ENCODE results near the gene GGT5.

The GGT5 gene

DNA sequence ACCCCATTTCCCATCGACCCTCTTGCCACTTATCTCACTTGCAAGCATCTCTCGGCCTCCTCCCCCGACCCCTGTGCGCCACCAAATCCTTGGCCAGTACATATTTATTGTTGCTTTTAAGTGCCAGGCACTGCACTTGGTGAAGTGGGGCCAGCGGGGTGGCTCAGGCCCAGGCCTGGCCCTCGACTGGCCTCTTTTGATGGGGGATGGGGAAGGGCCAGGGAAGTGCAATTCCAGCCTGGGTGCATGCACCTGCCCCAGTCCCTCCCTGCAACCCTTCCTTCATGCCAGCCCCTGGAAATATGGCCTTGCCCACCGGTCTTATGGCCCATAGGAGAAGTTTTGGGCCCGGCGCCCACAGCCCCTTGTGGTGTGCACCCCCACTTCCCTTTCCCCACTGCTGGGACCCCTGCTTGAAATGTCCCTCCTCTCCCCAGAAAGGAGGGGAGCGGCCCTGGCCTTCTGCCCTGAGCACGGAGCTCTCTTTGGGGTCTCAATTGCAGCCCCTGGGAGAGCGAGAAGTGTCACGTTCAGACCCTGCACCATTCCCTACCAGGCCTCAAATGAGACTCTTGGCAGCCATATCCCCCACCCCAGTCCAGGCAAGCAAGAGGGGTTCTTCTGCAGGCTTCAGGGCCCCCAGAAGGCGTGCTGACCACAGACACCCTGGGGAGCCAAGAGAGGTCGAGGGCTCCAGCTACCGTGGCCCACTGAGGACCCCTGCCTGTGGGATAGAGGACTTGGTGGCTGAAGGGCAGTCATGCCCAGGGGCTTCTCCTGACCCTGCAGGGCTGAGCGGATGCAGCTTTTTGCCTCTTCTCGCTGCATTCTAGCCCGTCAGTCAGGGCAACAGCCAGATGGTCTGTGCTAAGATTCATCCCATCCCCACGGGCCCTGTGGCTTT is 62.6 kb downstream of the GGT5 start:
- no peak for DNase-seq

DNA sequence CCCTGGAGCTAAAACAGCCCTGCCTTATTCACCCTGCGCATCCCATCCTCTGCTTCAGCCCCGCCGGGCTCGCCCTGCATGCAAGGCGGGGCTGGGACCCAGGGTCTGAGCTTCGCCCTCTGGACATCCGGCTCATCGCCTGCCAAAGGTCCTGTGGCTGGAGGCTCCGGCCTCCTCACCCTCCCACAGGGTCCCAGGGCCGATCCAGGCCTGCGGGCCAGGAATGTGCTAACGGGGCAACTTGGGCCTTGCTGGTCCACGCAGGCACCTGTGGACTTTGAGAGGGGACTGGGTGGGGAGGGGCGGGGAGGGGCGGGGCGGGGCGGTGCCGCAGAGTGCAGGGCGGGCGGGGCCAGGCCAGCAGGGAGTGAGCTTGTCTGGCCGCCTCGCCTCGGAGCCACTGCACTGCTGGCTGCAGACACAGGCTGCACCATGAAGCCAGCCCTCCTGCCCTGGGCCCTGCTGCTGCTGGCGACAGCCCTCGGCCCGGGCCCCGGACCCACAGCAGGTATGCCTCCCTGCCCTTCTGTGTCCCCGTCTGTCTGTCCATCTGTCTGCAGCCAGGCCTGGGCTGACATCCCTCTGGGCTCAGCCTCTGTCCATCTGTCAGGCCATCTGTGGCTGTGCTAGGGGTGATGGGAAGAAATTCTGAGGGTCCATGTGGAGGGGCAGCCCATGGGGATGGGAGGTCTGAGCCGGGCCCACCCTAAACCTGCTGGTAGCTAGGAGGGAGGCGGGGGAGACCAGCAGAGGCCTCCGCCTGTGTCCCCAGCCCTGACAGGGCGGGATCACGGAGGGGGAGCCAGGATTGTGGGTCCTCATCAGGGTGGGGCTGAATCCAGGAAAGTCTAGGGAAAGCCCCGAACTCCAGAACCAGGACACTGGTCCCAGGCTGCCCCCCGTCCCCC is 63.5 kb downstream of the GGT5 start, which contains the start of gene SUSD2:
SUSD2 (plus strand) TSS at position 400 of the 908 bp plus-strand sequence; CDS start at position 433, 33 bp downstream.
- no peak for DNase-seq

DNA sequence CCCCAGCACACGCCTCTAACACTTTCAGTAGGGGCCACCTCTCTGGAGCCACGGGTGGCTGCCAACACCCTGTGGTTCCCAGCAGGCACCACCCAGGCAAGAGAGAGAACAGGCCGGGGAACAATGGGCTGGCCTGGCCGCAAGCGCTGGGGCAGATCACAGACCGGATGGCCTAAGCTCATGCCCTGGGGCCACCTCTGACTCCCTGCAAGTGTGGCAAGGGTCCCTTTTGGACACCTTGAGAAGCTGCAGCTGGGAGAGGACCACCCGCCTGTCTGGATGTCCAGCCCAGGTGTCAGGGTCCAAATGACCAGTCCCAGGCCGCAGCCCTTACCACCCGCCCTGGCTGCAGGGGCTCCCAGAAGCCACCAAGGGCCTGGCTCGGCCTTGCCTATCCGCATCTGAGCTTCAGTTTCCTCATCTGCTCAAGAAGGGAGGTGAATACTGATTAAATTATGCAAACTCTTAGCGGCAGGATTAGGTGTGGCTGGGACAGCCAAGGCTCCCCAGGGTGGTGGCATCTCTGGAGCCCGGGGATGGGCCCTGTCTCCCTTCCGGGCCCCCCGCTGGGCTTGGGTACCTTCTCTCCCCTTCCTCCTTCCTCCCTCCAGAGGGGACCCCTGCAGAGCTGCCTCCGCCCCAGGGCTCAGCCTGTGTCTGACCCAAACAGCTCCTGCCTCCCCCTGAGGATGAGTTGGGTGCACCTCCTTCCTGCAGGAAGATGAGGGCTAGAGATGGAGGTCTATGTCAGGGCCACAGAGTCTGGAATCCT is 64.4 kb downstream of the GGT5 start:
- DNase-seq: peak; percentile 21

DNA sequence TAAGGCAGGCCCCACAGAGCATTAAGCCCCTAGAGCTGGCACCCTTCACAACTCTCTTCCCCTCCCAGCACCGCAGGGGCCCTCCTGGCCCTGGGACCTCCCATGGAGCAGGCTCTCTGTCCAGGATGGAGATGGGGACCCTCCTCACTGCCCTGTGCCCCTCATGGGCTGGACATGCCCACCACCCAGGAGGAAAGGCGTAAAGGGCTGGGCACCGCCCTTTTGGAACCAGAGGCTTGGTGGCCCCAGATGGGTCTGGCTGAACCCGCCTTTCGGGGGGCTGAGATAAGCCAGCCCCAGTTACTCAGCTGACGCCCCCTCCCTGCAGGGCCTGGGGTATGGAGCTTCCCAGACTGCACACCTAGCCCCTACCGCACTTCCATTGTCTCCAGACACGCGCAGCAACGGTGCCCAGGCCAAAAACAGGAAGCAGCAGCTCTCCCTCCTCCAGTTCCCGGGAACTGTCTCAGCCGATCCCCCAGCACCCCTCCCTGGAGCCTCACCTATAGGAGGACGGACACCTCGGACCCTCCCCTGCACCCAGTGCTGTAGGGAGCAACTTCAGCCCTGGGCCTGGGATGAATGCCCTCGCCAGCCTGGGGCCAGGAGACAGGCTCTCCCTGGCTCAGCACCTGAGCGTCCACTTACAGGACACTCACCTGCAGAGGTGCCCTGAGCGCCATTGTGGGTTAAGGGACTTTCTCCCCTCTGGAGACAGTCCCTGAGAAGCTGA is 65.2 kb downstream of the GGT5 start:
- no peak for DNase-seq

DNA sequence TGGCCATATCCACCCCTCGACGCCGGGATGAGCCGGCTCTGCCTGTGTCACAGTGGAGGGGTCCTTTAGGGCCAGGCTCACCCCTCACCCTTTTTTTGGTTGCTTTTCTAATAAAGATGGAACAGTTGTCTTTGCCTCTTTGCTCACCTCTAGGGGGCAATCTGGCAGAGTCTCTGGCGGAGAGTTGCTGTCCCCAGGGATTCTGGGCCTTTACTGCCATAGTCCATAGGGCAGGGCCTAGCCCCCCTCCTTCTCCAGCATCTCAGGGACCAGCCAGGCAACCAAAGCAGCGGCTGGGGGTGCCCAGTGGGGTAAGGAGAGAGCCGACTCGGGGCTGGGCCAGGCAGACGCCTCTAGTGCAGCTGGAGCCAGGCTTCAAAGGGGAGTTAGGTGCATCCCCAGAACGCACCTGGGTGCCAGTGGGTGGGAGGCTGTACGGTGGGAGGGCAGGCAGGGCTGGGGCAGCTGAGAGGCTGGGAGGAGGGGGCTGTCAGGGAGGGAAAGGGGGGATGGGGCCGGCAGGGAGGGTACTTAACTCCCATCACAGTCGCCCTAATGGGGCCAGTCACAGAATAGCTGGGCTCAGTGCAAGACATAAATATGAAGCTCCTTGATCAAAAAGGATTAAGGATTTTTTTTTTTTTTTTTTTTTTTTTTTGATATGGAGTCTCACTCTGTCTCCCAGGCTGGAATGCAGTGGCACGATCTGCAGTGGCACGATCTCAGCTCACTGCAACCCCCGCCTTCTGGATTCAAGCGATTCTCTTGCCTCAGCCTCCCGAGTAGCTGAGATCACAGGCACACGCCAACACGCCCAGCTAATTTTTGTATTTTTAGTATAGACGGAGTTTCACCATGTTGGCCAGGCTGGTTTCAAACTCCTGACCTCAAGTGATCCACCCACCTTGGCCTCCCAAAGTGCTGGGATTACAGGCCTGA is 66.1 kb downstream of the GGT5 start:
- no peak for DNase-seq

DNA sequence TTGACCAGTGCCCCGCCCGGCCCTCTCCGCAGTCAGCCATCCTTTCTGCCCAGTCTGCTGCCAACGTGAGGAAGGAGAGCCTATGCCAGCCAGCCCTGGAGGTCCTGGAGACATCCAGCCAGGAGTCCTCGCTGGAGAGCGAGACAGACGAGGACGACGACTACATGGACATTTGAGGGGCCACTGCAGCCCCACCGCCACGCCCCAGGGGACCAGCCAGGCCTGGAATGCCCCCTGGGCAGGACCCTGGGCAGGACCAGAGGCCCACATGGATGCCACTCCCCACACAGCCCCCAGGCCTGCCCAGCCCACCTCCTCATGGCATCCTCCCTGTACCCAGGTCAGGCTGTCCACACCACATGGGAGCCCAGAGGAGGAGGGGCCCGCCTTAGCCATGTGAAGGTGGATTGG is 66.9 kb downstream of the GGT5 start:
- no peak for DNase-seq

DNA sequence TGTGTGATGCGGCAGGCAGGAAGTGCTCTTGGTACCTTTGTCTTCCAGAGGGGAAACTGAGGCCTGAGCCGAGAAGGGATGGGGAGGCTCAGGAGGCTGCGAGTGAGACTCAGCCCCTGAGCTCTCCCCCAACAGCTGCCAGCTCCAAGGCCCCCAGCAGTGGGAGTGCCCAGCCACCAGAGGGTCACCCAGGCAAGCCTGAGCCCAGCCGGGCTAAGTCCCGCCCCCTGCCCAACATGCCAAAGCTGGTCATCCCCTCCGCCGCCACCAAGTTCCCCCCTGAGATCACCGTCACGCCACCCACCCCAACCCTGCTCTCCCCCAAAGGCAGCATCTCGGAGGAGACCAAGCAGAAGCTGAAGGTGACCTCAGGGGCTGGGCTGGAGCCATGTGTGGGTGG is 67.4 kb downstream of the GGT5 start:
- DNase-seq: no peak

DNA sequence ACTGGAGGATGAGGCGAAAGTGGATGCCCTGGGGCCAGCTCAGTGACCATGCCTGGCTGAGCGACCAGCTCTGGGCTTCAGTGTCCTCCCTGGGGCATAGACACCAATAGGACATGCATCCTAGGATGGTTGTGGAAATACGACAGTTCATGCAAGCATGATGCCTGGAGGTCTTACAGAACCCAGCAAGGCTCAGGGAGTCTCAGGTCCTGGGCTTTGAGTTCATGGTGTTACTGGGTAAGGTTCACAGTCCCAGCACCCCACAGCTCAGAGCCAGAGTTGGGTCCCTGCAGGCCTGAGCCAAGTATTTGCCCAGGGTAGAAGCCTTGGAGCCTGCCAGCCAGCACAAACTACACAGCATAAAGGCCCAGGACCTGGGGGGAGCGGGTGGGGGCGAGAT is 67.8 kb downstream of the GGT5 start:
- DNase-seq: no peak

DNA sequence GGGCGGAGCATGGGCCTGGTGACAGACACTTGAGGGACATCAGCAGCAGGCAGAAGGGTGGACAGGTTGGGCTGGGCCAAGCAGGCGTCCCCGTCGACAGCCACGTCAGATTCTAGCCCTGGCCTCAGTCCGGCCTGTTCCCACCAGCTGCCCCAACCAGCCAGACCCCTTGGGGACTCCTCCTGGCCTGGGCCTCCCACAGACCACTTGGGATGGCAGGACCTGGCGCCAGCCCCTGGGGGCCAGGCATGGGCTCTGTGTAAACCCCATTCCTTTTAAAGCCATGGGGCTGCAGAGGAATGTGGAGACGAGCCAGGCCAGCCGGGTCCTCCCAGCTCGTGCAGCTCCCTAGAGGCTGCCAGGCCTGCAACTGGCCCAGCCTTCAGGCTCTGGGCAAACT is 68.3 kb downstream of the GGT5 start:
- no peak for DNase-seq

DNA sequence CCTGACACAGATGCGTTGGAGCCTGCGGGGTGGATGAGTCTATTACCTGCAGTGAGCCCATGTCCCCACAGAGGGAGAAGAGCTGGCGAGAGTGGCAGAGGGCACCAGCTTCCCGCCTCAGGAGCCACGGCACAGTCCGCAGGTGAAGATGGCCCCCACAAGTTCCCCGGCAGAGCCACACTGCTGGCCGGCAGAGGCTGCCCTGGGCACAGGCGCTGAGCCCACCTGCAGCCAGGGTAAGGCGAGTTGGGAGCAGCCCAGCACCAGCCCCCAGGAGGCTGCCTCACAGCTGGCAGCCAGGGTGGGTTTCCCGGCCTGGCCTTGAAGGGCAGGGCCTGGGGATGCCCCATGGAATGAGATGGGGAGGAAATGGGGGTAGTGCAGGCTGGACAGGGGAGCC is 68.8 kb downstream of the GGT5 start:
- DNase-seq: no peak

DNA sequence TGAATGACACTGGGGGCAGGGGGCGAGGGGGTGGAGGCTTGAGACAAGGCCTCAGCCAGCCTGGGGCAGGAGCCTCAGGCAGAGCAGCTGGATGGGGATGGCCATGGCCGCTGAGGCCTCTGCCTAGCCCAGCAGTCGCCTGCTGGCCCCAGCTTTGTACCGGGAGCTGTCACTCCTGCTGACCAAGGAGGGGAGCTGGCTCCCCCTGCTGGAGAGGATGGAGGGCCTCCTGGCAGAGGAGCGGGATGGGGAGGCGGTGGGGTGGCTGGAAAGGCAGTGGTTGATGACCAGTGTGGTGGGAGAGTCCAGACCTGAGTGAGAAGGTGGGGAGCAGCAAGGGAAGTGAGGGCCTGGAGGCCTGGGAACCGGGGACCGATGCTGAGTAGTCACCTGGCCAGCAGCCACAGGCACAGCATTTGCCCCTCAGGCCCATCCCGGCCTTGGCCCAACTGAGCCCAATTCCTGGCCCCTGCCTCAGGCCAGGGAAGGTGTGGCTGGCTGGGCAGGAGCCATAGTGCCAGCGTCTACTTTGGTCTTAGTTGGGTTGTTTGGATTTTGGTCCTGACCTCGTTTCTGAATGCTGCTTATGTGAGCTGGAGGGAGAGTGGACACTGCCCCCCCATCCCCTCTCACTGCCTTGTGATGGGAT is 69.6 kb downstream of the GGT5 start:
- peak; percentile 56 for DNase-seq

DNA sequence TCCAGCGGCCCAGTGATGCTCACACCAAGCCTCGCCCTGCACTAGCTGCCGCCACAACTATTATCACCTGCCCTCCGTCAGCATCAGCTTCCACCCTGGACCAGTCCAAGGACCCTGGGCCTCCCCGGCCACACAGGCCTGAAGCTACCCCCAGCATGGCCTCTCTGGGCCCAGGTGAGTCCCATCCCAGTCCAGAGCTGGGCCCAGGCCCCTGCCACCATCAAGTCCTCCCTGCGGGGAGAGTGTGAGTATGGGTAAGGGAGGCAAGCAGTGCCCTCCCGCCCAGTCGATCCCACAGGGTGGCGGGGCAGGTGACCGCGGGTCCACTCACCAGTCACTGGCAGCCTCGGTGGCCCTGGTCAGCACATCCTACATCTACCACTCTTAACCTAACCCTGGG is 73.1 kb downstream of the GGT5 start:
- DNase-seq: no peak

DNA sequence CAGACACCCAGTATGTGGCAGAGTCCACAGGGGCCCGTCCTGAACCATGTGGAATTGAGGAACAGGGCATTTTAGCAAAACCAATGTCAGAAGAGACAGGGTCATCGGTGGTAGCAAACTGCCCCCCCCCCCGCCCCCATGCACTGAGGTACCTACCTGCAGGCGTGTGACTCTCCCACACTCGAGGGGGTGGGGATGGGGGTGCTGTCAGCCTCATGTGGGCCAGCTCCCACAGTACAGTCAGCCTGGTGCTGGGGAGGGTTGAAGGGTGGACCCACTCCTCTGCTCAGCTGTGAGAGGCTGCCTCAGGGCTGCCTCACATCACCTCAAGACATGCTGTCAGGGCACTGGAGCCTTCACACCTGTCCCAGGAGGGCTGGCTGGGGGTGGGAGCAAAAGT is 74.2 kb downstream of the GGT5 start:
- DNase-seq: no peak

DNA sequence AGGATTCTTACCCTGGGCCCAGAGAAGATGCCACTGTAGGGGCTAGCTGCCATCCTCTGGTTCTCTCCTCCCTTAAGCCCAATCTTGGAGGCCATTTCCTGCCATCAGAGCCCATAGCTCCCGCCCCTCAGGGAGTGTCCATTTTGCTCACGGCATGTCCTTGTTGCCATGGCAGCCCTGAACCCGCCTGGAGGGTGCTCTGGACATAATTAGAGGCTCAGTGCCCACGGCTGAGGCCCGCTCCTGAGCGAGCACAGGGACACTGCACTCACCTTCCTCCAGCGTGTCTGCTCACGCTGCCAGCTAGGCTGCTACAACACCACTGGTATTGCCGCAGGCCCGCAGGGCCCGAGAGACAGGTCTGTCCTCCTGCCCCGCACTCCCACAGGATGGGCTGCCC is 74.7 kb downstream of the GGT5 start:
- DNase-seq: peak; percentile 47

Measured in NCI-H146 (cell line).